ENCODE data around the gene LRIG1. TPM values are rescaled to one million over a fixed set of nuclear protein-coding genes. Genes with fewer than 3 reads are reported as not detected.
A peak's percentile ranks its signal among the peaks of the same experiment; 100 is the strongest.

Gene LRIG1
- total RNA-seq, 1 donor from 2014 or later = 169 TPM

DNA sequence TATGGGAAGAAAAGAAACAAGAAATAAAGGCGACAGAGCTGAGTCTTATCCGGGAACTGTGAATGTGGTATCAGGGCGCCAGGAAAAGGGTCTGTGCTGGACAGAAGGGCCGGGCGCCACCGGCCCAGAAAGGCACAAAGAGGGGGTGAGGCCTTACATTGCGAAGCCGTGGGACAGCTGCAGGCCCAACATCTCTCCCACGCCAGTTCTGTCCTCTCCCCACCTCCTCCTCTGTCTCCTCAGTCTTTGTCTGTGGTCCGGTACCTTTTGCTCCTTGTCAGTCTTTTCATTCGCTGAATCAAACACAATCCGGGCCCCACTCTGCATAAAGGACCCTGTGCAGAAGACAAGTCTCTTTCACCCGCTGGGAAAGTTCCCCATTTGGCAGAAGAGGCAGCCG, 81.8 kb downstream of the LRIG1 start:
- peak overlapping the region; percentile 76 for H3K27ac ChIP-seq
- no peak overlapping the region for H2AFZ ChIP-seq (replicated peaks)
- H3K4me1 ChIP-seq = peaks cover 23% of the 10 kb centered on the region
- no peak for DNase-seq (ENCODE audit: low spot score)
- H3K36me3 ChIP-seq = peaks cover 21% of the 10 kb centered on the region
- H3K4me1 Mint-ChIP-seq = peaks cover 21% of the 10 kb centered on the region
- no peak overlapping the region for H3K4me3 Mint-ChIP-seq
- H3K4me2 ChIP-seq = peak overlapping the region; percentile 16
- no peak overlapping the region for H3K4me3 ChIP-seq
- H3K9me3 ChIP-seq (ENCODE audit: low read depth) = peaks cover 4% of the 10 kb centered on the region
- peak overlapping the region; percentile 82 for H3K27ac Mint-ChIP-seq
- no peak overlapping the region for H3K9ac ChIP-seq
- peaks cover 25% of the 10 kb centered on the region for H3F3A ChIP-seq (ENCODE audit: low read depth)
- H3K79me2 ChIP-seq (ENCODE audit: low read depth) = peaks cover 100% of the 10 kb centered on the region
- H3K9me3 Mint-ChIP-seq = peaks cover 47% of the 10 kb centered on the region
- TF ChIP-seq, protein P1, sequence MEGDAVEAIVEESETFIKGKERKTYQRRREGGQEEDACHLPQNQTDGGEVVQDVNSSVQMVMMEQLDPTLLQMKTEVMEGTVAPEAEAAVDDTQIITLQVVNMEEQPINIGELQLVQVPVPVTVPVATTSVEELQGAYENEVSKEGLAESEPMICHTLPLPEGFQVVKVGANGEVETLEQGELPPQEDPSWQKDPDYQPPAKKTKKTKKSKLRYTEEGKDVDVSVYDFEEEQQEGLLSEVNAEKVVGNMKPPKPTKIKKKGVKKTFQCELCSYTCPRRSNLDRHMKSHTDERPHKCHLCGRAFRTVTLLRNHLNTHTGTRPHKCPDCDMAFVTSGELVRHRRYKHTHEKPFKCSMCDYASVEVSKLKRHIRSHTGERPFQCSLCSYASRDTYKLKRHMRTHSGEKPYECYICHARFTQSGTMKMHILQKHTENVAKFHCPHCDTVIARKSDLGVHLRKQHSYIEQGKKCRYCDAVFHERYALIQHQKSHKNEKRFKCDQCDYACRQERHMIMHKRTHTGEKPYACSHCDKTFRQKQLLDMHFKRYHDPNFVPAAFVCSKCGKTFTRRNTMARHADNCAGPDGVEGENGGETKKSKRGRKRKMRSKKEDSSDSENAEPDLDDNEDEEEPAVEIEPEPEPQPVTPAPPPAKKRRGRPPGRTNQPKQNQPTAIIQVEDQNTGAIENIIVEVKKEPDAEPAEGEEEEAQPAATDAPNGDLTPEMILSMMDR (IDR thresholded peaks at IDR 0.05) = no peak
- TF ChIP-seq EZH2 (IDR thresholded peaks at IDR 0.05) = no peak
- TF ChIP-seq EZH2phosphoT487 (IDR thresholded peaks at IDR 0.05) = no peak
- peaks cover 64% of the 10 kb centered on the region for H4K20me1 ChIP-seq (ENCODE audit: low read depth)
- peaks cover 8% of the 10 kb centered on the region for H3K27me3 Mint-ChIP-seq (ENCODE audit: insufficient read depth, low read depth)
- H3K27me3 ChIP-seq = no peaks in the 10 kb centered on the region
- peaks cover 60% of the 10 kb centered on the region for H3K36me3 Mint-ChIP-seq

DNA sequence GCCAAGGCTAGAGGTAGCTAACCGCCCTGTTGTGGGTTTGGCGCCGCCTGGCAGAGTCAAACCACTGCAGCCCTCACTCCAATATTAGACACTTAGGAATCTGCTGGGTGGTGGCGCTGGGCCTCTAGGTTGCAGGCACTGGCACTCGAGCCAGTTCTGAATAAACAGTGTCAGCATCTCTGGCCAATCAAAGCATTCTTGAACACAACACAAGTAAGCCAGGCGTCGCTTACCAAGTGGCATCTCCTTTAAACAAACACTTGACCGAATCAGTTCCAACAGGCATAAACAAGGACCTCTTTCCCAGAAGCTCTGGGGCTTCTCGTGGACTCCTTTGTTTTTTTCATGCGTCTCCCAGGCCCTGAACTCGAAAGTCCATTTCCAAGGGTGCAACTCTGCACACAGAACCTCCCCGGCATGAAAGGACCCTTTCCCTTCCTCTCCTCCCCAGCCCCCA, 82.3 kb downstream of the LRIG1 start:
- H3K9me3 Mint-ChIP-seq = peaks cover 43% of the 10 kb centered on the region
- H3K36me3 ChIP-seq = peaks cover 21% of the 10 kb centered on the region
- H3K27me3 ChIP-seq = no peaks in the 10 kb centered on the region
- peaks cover 21% of the 10 kb centered on the region for H3K4me1 Mint-ChIP-seq
- H4K20me1 ChIP-seq (ENCODE audit: low read depth) = peaks cover 70% of the 10 kb centered on the region
- H3K9ac ChIP-seq = no peak overlapping the region
- peaks cover 100% of the 10 kb centered on the region for H3K79me2 ChIP-seq (ENCODE audit: low read depth)
- peaks cover 23% of the 10 kb centered on the region for H3K4me1 ChIP-seq
- H3K27ac ChIP-seq = peak overlapping the region; percentile 76
- H3K9me3 ChIP-seq (ENCODE audit: low read depth) = peaks cover 4% of the 10 kb centered on the region
- H3K4me2 ChIP-seq = peak overlapping the region; percentile 16
- peaks cover 56% of the 10 kb centered on the region for H3K36me3 Mint-ChIP-seq
- no peak overlapping the region for H3K4me3 Mint-ChIP-seq
- peaks cover 25% of the 10 kb centered on the region for H3F3A ChIP-seq (ENCODE audit: low read depth)
- H3K27ac Mint-ChIP-seq = peak overlapping the region; percentile 82
- H3K4me3 ChIP-seq = no peak overlapping the region
- peaks cover 8% of the 10 kb centered on the region for H3K27me3 Mint-ChIP-seq (ENCODE audit: insufficient read depth, low read depth)
- TF ChIP-seq EZH2 (IDR thresholded peaks at IDR 0.05) (no peak), EZH2phosphoT487 (IDR thresholded peaks at IDR 0.05) (no peak)
- TF ChIP-seq, protein P1 (IDR thresholded peaks at IDR 0.05) = no peak
- H2AFZ ChIP-seq (replicated peaks) = no peak overlapping the region
- no peak for DNase-seq (ENCODE audit: low spot score)

DNA sequence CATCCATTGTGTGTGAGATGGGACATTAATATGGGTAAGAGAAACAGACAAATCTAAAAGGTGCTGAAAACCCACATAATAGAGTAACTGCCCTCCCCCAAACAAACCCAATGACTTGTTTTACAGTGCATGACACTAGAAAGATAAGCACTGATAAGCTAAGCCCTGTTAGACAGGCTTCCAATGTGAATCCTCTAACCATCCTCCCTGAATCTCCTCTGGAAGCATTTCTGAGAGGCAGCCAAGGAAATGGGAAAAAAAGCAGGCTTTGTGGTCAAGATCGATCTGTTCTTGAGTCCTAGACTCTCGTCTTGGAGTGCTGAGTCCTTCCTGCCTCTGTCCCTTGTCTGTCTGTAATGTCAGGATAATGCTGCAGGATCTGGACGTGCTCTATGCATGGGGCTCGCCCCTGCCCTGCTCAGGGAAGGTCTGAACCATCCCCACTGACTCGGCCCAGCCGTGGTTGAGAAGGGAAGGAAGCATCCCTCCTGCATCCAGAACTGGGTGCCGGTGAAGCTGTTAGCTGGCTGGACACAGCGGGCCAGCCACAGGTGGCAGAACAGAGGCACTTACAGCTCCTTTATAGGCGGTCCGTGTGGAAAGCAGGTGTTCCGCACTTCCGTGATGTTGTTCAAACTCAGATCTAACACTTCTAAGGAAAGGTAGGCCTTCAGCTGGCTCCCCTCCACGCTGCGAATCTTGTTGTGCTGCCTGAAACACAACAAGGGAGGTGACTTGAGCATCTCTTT, 84.1 kb downstream of the LRIG1 start:
- Histone ChIP-seq H3K9me3 (ENCODE audit: low read depth) (no peaks in the 10 kb centered on the region), H3K36me3 (peaks cover 21% of the 10 kb centered on the region), H3F3A (ENCODE audit: low read depth) (peaks cover 25% of the 10 kb centered on the region), H3K4me3 (no peak overlapping the region), H3K27me3 (no peaks in the 10 kb centered on the region), H3K4me1 (peaks cover 23% of the 10 kb centered on the region), H2AFZ (replicated peaks) (no peak overlapping the region), H3K79me2 (ENCODE audit: low read depth) (peaks cover 99% of the 10 kb centered on the region), H3K27ac (peak overlapping the region; percentile 49), H3K4me2 (no peak overlapping the region), H3K9ac (no peak overlapping the region), H4K20me1 (ENCODE audit: low read depth) (peaks cover 86% of the 10 kb centered on the region)
- H3K36me3 Mint-ChIP-seq = peaks cover 53% of the 10 kb centered on the region
- no peak overlapping the region for H3K27ac Mint-ChIP-seq
- peaks cover 21% of the 10 kb centered on the region for H3K4me1 Mint-ChIP-seq
- H3K4me3 Mint-ChIP-seq = no peak overlapping the region
- no peak for DNase-seq (ENCODE audit: low spot score)
- TF ChIP-seq, protein P1 (IDR thresholded peaks at IDR 0.05) = no peak
- TF ChIP-seq EZH2phosphoT487 (IDR thresholded peaks at IDR 0.05) (no peak), EZH2 (IDR thresholded peaks at IDR 0.05) (no peak)
- H3K9me3 Mint-ChIP-seq = peaks cover 28% of the 10 kb centered on the region
- peaks cover 8% of the 10 kb centered on the region for H3K27me3 Mint-ChIP-seq (ENCODE audit: insufficient read depth, low read depth)

All from neural progenitor cell (in vitro differentiated cells).